SK-N-SH treated with all-trans-retinoic acid at 6 μM for 48 hours (cell line): Measurements from ENCODE around the gene CYP4F11.
A peak's percentile ranks its signal among the peaks of the same experiment; 100 is the strongest.

Experiments
- ATAC-seq: fragments of 200-7000 bp; cut with Tn5 transposase; 3 replicates; pipeline ENCODE4 v1.9.1; 2020; ENCODE audit warnings: mild to moderate bottlenecking, moderate library complexity
- BACH2 ChIP-seq: fragments of 250-450 bp; sonication (Bioruptor Pico); IDR thresholded peaks from 2 replicates; pipeline ENCODE4 v1.9.0; 2021; ENCODE audit warnings: mild to moderate bottlenecking, borderline replicate concordance
- ESRRG ChIP-seq: fragments of 250-450 bp; sonication (Bioruptor Pico); IDR thresholded peaks from 2 replicates; pipeline ENCODE4 v1.6.1; 2021; ENCODE audit warnings: mild to moderate bottlenecking
- GLIS3 ChIP-seq: fragments of 250-450 bp; sonication (Bioruptor Pico); IDR thresholded peaks from 2 replicates; pipeline ENCODE4 v1.5.0; 2020; ENCODE audit warnings: mild to moderate bottlenecking, moderate library complexity
- OSR1 ChIP-seq: fragments of 250-450 bp; sonication (Bioruptor Pico); IDR thresholded peaks from 2 replicates; pipeline ENCODE4 v1.8.0; 2022; ENCODE audit warnings: moderate library complexity, mild to moderate bottlenecking, inconsistent platforms
- PPARA ChIP-seq: fragments of 250-450 bp; sonication (Bioruptor Pico); IDR thresholded peaks from 2 replicates; pipeline ENCODE4 v1.5.0; 2020; ENCODE audit warnings: mild to moderate bottlenecking, borderline replicate concordance
- RARB ChIP-seq: fragments of 250-450 bp; sonication (Bioruptor Pico); IDR thresholded peaks from 2 replicates; pipeline ENCODE4 v1.8.0; 2021; ENCODE audit warnings: mild to moderate bottlenecking, moderate library complexity
- SNAI2 ChIP-seq: fragments of 250-450 bp; sonication (Bioruptor Pico); IDR thresholded peaks from 2 replicates; pipeline ENCODE4 v1.5.0; 2020; ENCODE audit warnings: mild to moderate bottlenecking, moderate library complexity
- TCF4 ChIP-seq: fragments of 250-450 bp; sonication (Bioruptor Pico); IDR thresholded peaks from 2 replicates; pipeline ENCODE4 v1.8.0; 2021; ENCODE audit warnings: mild to moderate bottlenecking, moderate library complexity, borderline replicate concordance
- TOX ChIP-seq: fragments of 250-450 bp; sonication (Bioruptor Pico); IDR thresholded peaks from 2 replicates; pipeline ENCODE4 v1.8.0; 2021; ENCODE audit warnings: mild to moderate bottlenecking, moderate library complexity, borderline replicate concordance
- ZC3H10 ChIP-seq: fragments of 250-450 bp; sonication (Bioruptor Pico); IDR thresholded peaks from 2 replicates; pipeline ENCODE4 v1.5.1; 2021; ENCODE audit warnings: mild to moderate bottlenecking, moderate library complexity
- ZFP3 ChIP-seq: fragments of 250-450 bp; sonication (Bioruptor Pico); IDR thresholded peaks from 2 replicates; pipeline ENCODE4 v1.5.0; 2020; ENCODE audit warnings: mild to moderate bottlenecking, moderate library complexity
- ZFP30 ChIP-seq: fragments of 450-650 bp; formaldehyde crosslinking; IDR thresholded peaks from 2 replicates; pipeline ENCODE4 v1.5.0; 2022; ENCODE audit warnings: mild to moderate bottlenecking, moderate library complexity
- ZNF565 ChIP-seq: fragments of 450-650 bp; formaldehyde crosslinking; conservative IDR thresholded peaks from 2 replicates; pipeline ENCODE4 v1.5.0; 2020; ENCODE audit warnings: low read depth, mild to moderate bottlenecking, moderate library complexity
- ZNF70 ChIP-seq: fragments of 450-650 bp; formaldehyde crosslinking; IDR thresholded peaks from 2 replicates; pipeline ENCODE4 v1.5.0; 2020; ENCODE audit warnings: mild to moderate bottlenecking, moderate library complexity
- ZNF8 ChIP-seq: fragments of 450-650 bp; formaldehyde crosslinking; IDR thresholded peaks from 2 replicates; pipeline ENCODE4 v1.5.0; 2020; ENCODE audit warnings: mild to moderate bottlenecking, moderate library complexity
- TF ChIP-seq, protein P1 (sequence below): fragments of 250-450 bp; sonication (Bioruptor Pico); IDR thresholded peaks from 2 replicates; pipeline ENCODE4 v1.5.0; 2020; ENCODE audit warnings: mild to moderate bottlenecking, moderate library complexity
- TF ChIP-seq, protein P2 (sequence below): fragments of 250-450 bp; sonication (Bioruptor Pico); IDR thresholded peaks from 2 replicates; pipeline ENCODE4 v1.8.0; 2020; ENCODE audit warnings: mild to moderate bottlenecking, moderate library complexity, borderline replicate concordance
- TF ChIP-seq, protein P3 (sequence below): fragments of 250-450 bp; sonication (Bioruptor Pico); IDR thresholded peaks from 2 replicates; pipeline ENCODE4 v1.8.0; 2021; ENCODE audit warnings: low read depth, mild to moderate bottlenecking, moderate library complexity, borderline replicate concordance
- TF ChIP-seq, protein P4 (sequence below): fragments of 250-450 bp; sonication (Bioruptor Pico); IDR thresholded peaks from 2 replicates; pipeline ENCODE4 v1.5.1; 2021; ENCODE audit warnings: mild to moderate bottlenecking, moderate library complexity

The CYP4F11 gene, protein sequence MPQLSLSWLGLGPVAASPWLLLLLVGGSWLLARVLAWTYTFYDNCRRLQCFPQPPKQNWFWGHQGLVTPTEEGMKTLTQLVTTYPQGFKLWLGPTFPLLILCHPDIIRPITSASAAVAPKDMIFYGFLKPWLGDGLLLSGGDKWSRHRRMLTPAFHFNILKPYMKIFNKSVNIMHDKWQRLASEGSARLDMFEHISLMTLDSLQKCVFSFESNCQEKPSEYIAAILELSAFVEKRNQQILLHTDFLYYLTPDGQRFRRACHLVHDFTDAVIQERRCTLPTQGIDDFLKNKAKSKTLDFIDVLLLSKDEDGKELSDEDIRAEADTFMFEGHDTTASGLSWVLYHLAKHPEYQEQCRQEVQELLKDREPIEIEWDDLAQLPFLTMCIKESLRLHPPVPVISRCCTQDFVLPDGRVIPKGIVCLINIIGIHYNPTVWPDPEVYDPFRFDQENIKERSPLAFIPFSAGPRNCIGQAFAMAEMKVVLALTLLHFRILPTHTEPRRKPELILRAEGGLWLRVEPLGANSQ

DNA sequence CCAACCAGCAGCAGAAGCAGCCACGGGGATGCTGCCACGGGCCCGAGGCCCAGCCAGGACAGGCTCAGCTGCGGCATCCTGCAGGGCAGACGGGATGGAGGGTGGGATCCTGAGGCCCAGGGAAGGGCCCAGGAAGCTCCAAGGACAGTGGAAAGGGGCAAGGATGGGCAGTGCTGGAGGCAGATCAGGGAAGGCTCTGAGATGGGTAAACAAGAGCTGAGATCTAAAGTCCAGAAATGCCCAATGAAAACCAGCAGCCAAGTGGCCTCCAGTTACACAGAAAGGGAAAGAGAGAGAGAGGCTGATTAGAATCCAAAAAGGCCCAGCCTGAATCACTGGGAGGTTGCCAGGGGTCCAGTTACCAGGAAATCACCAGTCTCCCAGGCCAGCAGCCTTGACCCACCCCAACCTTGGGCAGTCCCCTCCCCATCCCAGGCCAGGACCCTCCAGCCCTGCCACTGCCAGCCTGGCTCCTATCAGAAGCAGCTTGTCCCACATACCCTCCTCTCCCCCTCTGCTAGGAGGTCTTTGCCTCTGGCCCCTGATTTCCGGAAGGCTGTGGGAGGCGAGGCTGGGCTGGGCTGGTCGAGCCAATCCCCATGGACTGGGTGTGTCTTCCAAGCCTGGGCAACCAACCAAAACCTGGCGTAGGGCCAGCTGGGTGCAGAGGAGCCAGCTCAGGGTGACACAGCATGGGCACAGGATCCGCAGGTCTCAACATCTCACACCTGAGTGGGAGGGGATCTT lies at the start of gene CYP4F11:
Gene CYP4F11 (minus strand): TSS at position 198 of the 747 bp plus-strand sequence. CDS start 121 bp downstream, at position 77.
- TF ChIP-seq ESRRG (CRISPR knock-in tag): no peak
- TF ChIP-seq, protein P1, sequence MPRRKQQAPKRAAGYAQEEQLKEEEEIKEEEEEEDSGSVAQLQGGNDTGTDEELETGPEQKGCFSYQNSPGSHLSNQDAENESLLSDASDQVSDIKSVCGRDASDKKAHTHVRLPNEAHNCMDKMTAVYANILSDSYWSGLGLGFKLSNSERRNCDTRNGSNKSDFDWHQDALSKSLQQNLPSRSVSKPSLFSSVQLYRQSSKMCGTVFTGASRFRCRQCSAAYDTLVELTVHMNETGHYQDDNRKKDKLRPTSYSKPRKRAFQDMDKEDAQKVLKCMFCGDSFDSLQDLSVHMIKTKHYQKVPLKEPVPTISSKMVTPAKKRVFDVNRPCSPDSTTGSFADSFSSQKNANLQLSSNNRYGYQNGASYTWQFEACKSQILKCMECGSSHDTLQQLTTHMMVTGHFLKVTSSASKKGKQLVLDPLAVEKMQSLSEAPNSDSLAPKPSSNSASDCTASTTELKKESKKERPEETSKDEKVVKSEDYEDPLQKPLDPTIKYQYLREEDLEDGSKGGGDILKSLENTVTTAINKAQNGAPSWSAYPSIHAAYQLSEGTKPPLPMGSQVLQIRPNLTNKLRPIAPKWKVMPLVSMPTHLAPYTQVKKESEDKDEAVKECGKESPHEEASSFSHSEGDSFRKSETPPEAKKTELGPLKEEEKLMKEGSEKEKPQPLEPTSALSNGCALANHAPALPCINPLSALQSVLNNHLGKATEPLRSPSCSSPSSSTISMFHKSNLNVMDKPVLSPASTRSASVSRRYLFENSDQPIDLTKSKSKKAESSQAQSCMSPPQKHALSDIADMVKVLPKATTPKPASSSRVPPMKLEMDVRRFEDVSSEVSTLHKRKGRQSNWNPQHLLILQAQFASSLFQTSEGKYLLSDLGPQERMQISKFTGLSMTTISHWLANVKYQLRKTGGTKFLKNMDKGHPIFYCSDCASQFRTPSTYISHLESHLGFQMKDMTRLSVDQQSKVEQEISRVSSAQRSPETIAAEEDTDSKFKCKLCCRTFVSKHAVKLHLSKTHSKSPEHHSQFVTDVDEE (CRISPR knock-in tag): no peak
- TF ChIP-seq, protein P2, sequence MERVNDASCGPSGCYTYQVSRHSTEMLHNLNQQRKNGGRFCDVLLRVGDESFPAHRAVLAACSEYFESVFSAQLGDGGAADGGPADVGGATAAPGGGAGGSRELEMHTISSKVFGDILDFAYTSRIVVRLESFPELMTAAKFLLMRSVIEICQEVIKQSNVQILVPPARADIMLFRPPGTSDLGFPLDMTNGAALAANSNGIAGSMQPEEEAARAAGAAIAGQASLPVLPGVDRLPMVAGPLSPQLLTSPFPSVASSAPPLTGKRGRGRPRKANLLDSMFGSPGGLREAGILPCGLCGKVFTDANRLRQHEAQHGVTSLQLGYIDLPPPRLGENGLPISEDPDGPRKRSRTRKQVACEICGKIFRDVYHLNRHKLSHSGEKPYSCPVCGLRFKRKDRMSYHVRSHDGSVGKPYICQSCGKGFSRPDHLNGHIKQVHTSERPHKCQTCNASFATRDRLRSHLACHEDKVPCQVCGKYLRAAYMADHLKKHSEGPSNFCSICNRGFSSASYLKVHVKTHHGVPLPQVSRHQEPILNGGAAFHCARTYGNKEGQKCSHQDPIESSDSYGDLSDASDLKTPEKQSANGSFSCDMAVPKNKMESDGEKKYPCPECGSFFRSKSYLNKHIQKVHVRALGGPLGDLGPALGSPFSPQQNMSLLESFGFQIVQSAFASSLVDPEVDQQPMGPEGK (CRISPR knock-in tag): no peak
- no peak for TF ChIP-seq ZNF565 (CRISPR knock-in tag)
- no peak for TF ChIP-seq GLIS3 (CRISPR knock-in tag)
- no peak for TF ChIP-seq PPARA (CRISPR knock-in tag)
- TF ChIP-seq TOX: no peak
- no peak for TF ChIP-seq OSR1 (CRISPR knock-in tag)
- no peak for TF ChIP-seq ZNF70 (CRISPR knock-in tag)
- TF ChIP-seq BACH2: no peak
- TF ChIP-seq ZFP30 (CRISPR knock-in tag): no peak
- peak; percentile 34; the same call in 2 of the 3 replicates for ATAC-seq

DNA sequence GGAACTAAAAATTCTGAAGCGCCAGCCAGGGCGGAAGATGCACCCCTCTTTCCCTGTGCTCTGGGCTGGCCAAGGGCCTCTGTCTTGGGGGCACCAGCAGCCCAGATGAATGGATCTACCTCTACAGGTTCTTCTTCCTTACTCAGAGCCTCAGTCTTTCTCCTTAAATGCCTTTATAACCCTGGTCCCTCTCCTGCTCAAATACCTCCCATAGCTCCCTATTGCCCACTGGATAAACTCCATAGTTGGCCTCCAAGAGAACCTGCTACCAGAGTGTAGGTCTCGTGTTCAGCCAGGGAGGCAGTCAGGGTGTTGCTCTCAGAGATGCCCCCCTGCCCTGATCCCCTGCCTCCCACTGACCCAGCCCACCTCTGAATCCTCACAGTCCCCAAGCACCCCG lies 45.0 kb upstream of the CYP4F11 start:
- TF ChIP-seq, protein P3, sequence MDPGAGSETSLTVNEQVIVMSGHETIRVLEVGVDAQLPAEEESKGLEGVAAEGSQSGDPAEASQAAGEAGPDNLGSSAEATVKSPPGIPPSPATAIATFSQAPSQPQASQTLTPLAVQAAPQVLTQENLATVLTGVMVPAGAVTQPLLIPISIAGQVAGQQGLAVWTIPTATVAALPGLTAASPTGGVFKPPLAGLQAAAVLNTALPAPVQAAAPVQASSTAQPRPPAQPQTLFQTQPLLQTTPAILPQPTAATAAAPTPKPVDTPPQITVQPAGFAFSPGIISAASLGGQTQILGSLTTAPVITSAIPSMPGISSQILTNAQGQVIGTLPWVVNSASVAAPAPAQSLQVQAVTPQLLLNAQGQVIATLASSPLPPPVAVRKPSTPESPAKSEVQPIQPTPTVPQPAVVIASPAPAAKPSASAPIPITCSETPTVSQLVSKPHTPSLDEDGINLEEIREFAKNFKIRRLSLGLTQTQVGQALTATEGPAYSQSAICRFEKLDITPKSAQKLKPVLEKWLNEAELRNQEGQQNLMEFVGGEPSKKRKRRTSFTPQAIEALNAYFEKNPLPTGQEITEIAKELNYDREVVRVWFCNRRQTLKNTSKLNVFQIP (CRISPR knock-in tag): no peak
- no peak for ATAC-seq

DNA sequence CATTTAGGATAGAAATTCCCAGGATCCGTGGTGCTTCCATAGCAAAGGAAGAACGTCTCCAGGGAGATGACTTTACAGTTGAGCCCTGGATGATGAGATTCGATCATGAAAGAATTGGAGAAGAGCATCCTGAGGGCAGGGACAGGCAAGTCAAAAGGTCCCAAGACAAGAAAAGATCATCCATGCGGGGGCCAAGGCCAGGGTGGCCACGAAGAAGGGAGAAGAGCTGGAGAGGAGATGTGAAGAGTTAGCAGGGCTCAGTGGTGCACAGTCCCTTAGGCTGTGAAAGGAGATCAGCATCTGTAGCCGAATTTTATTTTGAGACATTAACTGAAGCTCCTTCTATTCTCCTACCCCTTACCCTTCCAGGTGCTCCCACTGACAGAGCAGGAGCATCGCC lies 43.4 kb upstream of the CYP4F11 start:
- TF ChIP-seq SNAI2 (CRISPR knock-in tag): no peak
- TF ChIP-seq ZNF565 (CRISPR knock-in tag): no peak
- TF ChIP-seq ZFP3: no peak
- no peak for TF ChIP-seq TOX
- TF ChIP-seq, protein P3 (CRISPR knock-in tag): no peak
- TF ChIP-seq, protein P4, sequence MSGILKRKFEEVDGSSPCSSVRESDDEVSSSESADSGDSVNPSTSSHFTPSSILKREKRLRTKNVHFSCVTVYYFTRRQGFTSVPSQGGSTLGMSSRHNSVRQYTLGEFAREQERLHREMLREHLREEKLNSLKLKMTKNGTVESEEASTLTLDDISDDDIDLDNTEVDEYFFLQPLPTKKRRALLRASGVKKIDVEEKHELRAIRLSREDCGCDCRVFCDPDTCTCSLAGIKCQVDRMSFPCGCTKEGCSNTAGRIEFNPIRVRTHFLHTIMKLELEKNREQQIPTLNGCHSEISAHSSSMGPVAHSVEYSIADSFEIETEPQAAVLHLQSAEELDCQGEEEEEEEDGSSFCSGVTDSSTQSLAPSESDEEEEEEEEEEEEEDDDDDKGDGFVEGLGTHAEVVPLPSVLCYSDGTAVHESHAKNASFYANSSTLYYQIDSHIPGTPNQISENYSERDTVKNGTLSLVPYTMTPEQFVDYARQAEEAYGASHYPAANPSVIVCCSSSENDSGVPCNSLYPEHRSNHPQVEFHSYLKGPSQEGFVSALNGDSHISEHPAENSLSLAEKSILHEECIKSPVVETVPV (CRISPR knock-in tag): no peak
- TF ChIP-seq TCF4 (CRISPR knock-in tag): no peak
- TF ChIP-seq RARB: no peak
- no peak for TF ChIP-seq ZC3H10 (CRISPR knock-in tag)
- no peak for TF ChIP-seq ZNF8 (CRISPR knock-in tag)
- no peak for TF ChIP-seq ESRRG (CRISPR knock-in tag)
- no peak for TF ChIP-seq PPARA (CRISPR knock-in tag)
- ATAC-seq: no peak
